Stimulated activated CD4-positive, alpha-beta T cell treated with anti-CD3 and anti-CD28 coated beads, TNF-alpha, amount 100 ng/mL, for 24 hours (primary cell): ENCODE data around the gene OPN1MW3.
A peak's percentile ranks its signal among the peaks of the same experiment; 100 is the strongest.
"Not testable (repeated sequence)": the region's sequence is repeated elsewhere in the genome, so short reads cannot be mapped to it uniquely, and the experiment has no call there.

Experiments
- DNase-seq, 3 experiments: peaks; one replicate each; pipeline ENCODE4 v3.0.0-alpha.2; 2020; ENCODE audit warnings: low read depth in 3 of 3

OPN1MW3 gene

DNA sequence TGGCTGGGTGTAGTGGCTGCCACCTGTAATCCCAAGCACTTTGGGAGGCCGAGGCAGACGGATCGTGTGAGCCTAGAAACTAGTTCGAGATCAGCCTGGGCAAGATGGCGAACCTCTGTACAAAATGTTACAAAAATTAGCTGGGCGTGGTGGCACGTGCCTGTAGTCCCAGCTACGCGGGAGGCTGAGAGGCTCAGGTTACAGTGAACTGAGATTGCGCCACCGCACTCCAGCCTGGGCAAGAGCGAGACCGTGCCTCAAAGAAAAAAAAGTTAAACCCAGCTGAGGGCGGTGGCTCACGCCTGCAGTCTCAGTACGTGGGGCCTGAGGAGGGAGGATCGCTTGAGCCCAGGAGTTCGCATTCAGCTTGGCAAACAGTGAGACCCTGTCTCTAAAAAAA is 39.3 kb downstream of the OPN1MW3 start:
- no peak for DNase-seq

- DNase-seq: no peak
These were observed 40.9 kb downstream of the OPN1MW3 start for GRCh38 chrX:154298312-154298711.

GRCh38 chrX:154300816-154301215 is 43.4 kb downstream of the OPN1MW3 start:
- no peak for DNase-seq

DNA sequence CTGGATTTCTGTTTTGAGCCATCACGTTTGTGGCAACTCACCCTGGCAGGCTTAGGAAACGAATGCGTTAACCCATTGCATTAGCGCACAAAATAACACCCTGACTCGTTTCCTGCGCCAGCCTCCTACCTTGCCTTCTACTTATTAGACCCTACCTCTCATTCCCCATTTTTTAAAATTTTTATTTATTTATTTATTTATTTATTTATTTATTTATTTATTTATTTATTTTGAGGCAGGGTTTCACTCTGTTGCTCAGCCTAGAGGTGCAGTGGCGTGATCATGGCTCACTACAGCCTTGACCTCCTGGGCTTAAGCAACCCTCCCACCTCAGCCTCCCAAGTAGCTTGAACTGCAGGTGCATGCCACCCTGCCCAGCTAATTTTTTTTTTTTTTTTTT is 45.6 kb downstream of the OPN1MW3 start:
- DNase-seq: not testable (repeated sequence)

- DNase-seq: no peak
These were observed 46.1 kb downstream of the OPN1MW3 start for GRCh38 chrX:154303476-154303875.

- no peak for DNase-seq
These were observed 47.5 kb downstream of the OPN1MW3 start for GRCh38 chrX:154304846-154305245.

DNA sequence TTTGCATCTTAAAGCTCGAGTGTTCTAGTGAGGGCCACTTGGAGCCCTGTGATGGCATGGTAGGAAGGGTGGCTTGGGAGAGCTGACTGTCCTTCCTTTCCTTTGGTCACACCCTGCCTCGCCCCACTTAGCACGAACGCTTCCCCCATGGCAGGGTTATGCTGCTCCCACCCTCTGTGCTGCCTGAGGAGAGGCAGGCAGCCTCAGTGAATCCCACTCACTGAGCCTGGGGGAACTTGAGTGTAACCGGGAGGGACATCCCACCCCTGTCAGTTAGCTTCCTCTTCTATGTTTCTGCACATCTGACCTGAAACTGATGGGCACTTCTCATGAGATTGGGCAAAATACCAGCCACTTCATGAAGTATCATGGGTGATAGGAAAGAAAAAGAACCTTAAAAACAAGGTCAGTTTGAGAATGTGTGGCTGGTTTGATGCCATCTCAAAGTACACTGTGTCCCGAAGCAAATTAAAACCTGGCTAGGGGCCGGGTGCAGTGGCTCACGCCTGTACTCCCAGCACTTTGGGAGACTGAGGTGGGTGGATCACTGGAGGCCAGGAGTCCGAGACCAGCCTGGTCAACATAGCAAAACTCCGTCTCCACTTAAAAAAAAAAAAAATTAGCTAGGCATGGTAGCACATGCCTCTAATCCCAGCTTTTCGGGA is 48.3 kb downstream of the OPN1MW3 start:
- no peak for DNase-seq

GRCh38 chrX:154307202-154307601 is 49.8 kb downstream of the OPN1MW3 start:
- DNase-seq: no peak

DNA sequence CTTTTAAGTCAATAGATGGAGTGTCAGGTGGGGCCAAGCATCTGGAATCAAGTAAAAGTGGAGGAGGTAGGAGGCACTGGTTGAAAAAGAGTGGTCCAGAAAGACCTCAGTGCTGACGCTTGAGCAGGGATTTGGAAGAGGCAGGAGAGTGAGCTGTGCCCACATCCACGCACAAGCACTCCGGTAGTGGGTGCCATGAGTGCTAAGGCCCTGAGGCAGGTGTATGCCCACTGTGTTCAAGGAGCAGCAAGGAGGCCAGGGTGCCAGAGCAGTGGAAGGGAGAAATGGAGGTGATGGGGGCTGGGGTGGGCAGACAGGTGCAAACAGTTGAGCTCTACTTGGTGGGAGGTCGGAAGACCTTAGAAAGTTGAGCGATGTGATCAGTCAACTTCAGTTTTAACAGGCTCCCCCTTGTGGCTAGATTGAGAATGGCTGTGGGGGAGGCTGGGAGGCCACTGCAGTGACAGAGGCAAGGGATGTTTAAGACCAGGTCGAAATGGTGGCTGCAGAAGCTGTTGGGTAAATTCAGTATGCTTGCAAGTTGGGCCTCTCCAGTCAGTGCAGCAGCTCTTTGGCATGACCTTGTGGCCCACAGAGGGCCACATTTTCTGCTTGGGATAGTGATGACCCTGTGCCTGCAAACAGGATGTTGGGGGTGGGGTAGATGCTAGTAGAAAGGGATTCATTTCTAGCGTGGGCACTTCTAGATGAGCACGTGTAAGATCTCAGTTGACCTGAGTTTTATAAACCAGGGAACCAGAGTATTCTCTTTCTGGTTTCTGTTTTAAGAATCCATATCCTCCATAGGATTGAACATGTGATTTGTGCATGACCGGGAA is 50.9 kb downstream of the OPN1MW3 start:
- peak; percentile 54 to 75 (median 69) for DNase-seq

- no peak for DNase-seq
These were observed 51.8 kb downstream of the OPN1MW3 start for GRCh38 chrX:154309041-154309775.

DNA sequence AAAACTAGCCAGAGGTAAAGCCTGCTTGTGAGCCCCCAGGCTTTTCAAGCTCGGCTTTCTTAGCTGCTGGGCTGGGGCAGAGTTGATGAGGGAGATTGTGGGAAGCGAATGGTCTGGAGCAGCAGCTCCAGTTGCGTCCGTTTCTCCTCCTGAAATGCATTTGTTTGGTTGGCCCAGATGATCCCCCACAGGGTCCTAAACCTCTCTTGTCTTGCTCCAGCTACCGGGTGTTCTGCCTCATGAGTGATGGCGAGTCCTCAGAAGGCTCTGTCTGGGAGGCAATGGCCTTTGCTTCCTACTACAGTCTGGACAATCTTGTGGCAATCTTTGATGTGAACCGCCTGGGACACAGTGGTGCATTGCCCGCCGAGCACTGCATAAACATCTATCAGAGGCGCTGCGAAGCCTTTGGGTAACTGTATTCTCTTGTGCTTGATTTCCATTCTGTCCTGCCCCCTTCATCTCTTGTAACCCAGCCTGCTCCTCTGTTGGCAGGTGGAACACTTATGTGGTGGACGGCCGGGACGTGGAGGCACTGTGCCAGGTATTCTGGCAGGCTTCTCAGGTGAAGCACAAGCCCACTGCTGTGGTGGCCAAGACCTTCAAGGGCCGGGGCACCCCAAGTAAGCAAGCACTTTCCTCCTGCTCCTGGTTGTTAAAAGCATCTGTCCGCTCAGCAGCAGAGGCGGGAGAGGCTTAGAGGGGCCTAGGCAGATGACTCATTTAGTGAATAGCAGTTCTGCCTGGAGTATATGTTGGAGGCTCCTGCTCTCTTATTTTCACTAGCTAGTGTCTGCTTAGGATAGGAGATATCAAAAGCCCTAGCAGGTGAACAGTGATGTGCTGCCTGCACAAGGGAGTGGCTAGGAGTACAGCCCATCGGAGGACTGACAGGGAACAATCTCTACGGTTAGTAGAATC is 53.5 kb downstream of the OPN1MW3 start:
- DNase-seq: no peak

GRCh38 chrX:154312116-154312515 is 54.7 kb downstream of the OPN1MW3 start:
- no peak for DNase-seq

DNA sequence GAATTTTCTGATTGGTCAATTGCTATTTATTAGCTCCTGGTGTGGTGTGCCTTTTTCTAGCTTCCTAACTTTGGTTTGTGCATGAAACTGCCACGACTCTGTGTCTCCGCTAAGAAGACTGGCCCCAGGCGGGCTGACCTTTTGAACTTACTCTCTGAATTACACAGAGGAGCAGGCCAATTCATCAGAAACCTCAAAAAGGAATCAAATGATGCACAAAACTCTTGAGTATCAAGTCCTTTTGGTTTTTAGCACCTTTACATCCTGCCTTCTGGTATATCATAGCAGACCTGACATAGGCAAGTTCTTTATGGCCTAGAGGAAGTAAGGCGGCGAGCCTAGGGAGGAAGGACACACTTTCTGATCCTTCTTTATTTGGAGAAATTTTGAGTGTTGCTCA is 55.8 kb downstream of the OPN1MW3 start:
- DNase-seq: peak in 1 of 3 experiments; percentile 26

DNA sequence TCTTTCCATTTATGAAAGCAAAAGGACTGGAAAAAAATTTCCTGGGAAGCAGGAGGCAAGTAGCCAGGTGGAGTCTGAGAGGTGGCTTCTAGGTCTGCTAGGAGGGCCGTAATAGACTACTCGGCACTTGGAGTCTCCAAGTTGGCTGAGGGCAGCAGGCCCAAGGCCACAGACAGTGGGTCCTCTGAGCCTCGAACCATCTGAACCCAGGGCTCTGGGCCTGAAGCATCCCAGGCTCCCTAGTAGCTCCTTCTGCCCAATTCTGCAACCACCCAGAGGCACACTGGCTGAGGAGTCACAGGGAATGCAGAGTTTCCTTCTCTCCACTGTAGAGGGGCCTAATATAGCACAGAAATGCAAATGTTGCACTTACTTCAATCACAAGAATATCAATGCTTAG is 58.0 kb downstream of the OPN1MW3 start:
- DNase-seq: no peak

DNA sequence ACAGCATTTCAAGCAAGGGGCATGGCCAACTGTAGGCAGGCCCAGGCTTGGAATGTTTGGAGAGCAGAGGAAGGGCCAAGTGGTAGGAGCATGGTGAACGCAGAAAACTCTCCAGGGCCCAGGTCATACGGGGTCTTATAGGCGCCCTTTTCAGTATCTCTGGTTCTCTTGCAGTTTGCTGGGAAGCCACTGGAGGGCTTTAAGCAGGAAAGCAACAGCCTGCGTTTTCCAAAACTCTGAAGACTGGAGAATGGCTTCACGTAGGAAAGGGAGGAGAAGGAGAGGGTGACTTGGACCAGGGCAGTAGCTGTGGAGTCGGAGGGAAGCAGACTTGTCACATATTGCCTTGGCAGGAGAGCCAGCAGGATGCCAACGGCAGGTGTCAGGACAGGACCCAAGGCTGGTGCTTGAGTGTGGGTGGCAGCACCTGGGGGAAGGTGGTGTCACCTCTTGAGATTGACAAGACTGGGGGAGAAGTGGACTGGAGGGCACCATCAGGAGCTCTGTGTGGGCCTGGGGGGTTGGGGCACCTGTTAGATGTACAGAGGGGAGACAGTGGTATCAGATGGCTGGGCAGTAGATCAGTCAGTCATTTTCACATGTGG is 60.1 kb downstream of the OPN1MW3 start:
- DNase-seq: no peak

DNA sequence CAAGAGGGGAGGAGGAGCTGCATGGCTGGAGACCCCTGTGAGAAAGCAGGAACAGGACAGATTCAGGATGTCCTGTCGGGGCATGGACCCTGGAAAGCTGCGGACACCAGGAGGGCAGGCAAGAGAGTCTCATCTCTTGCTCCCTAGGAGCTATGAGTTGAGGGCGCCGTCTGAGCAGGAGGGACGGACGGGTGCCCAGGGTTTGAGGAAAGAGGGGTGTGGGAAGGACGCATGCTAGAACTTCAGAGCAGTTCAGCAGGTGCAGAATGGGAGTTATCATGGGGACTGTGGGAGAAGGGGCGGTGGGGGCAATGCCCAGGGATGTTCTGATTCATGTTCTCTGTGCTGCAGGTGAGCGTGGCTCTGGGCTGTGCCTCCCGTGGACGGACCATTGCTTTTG is 63.0 kb downstream of the OPN1MW3 start:
- no peak for DNase-seq
